Neutrophil (primary cell): ENCODE data around the gene ERMARD.
A peak's percentile ranks its signal among the peaks of the same experiment; 100 is the strongest.

Experiments
- H3K27ac ChIP-seq: fragments of 200-600 bp; sonication (generic); 2 replicates; pipeline ENCODE4 v1.5.1; 2016; ENCODE audit warnings: mild to moderate bottlenecking, moderate library complexity
- H3K27me3 ChIP-seq: fragments of 200-600 bp; sonication (generic); 2 replicates; pipeline ENCODE4 v1.6.0; 2016; ENCODE audit warnings: mild to moderate bottlenecking
- H3K36me3 ChIP-seq: fragments of 200-600 bp; sonication (generic); 2 replicates; pipeline ENCODE4 v1.5.1; 2017
- H3K4me1 ChIP-seq, 2 experiments: fragments of 200-600 bp in 1 of 2; sonication (generic) in 1 of 2; 1 replicate in 1 of 2; 2 replicates in 1 of 2; pipeline versions ENCODE4 v1.5.1 to v1.6.1; 2013 to 2016; ENCODE audit warnings: low read depth in 1 of 2, low read length in 1 of 2, mild to moderate bottlenecking in 1 of 2, moderate library complexity in 1 of 2; ENCODE audit not compliant: control insufficient read depth in 1 of 2, insufficient read depth in 1 of 2
- H3K4me3 ChIP-seq, 2 experiments: fragments of 200-600 bp in 1 of 2; sonication (generic) in 1 of 2; 1 replicate in 1 of 2; 2 replicates in 1 of 2; pipeline ENCODE4 v1.5.1; 2013 to 2016; ENCODE audit warnings: low read depth in 1 of 2, low read length in 1 of 2, mild to moderate bottlenecking in 1 of 2, moderate library complexity in 1 of 2
- H3K9me3 ChIP-seq: fragments of 200-600 bp; sonication (generic); 2 replicates; pipeline ENCODE4 v1.5.1; 2016
- CTCF ChIP-seq: fragments of 200-600 bp; sonication (generic); IDR thresholded peaks from 2 replicates; pipeline ENCODE4 v1.5.1; 2016; ENCODE audit warnings: antibody characterized with exemption

ERMARD gene

GRCh38 chr6:169751242-169752073 is at the start of gene ERMARD, which contains the start of gene DYNLT2:
TSS of gene ERMARD (plus strand) at chr6:169751622. CDS start at chr6:169751658, 36 bp downstream.
TSS of gene DYNLT2 (minus strand) at chr6:169751572. CDS start at chr6:169751458, 114 bp downstream.
- Histone ChIP-seq H3K27ac (peak within 1 kb of the TSS; percentile 83), H3K4me3 (peak within 1 kb of the TSS; percentile 81 to 84), H3K27me3 (no peaks in the 10 kb centered on the region), H3K4me1 (peaks cover 13 to 15% of the 10 kb centered on the region in 2 experiments), H3K9me3 (no peaks in the 10 kb centered on the region), H3K36me3 (no peaks in the 10 kb centered on the region)
- peak; percentile 50 for TF ChIP-seq CTCF

- Histone ChIP-seq H3K36me3 (no peaks in the 10 kb centered on the region), H3K27me3 (no peaks in the 10 kb centered on the region), H3K9me3 (no peaks in the 10 kb centered on the region), H3K4me3 (peak within 1 kb of the TSS; percentile 88 to 92), H3K4me1 (peaks cover 22 to 25% of the 10 kb centered on the region in 2 experiments), H3K27ac (peak within 1 kb of the TSS; percentile 85)
- TF ChIP-seq CTCF, result peak; percentile 23
Measured at GRCh38 chr6:169701954-169702839, 49.2 kb upstream of the ERMARD start, which contains the start of the genes C6orf120 and WDR27. TSS of gene C6orf120 (plus strand) at chr6:169702126. CDS start at chr6:169702460, 334 bp downstream. TSS of gene WDR27 (minus strand) at chr6:169702029. CDS start at chr6:169689005, 13,024 bp downstream.

GRCh38 chr6:169702840-169703246 is 48.6 kb upstream of the ERMARD start:
- H3K9me3 ChIP-seq, result no peaks in the 10 kb centered on the region
- TF ChIP-seq CTCF, result no peak
- peak overlapping the region; percentile 85 for H3K27ac ChIP-seq
- peaks cover 22 to 25% of the 10 kb centered on the region in 2 experiments for H3K4me1 ChIP-seq
- no peaks in the 10 kb centered on the region for H3K36me3 ChIP-seq
- H3K4me3 ChIP-seq, result peak overlapping the region; percentile 88 to 92
- H3K27me3 ChIP-seq, result no peaks in the 10 kb centered on the region

- Histone ChIP-seq H3K4me3 (no peak overlapping the region), H3K27ac (no peak overlapping the region), H3K4me1 (peaks cover 4 to 5% of the 10 kb centered on the region in 2 experiments), H3K9me3 (no peaks in the 10 kb centered on the region), H3K36me3 (peaks cover 10% of the 10 kb centered on the region), H3K27me3 (no peaks in the 10 kb centered on the region)
- no peak for TF ChIP-seq CTCF
Measured at GRCh38 chr6:169707772-169708171, 43.6 kb upstream of the ERMARD start.

GRCh38 chr6:169709293-169709692 is 42.1 kb upstream of the ERMARD start:
- Histone ChIP-seq H3K27me3 (no peaks in the 10 kb centered on the region), H3K36me3 (peaks cover 10% of the 10 kb centered on the region), H3K4me1 (no peaks in the 10 kb centered on the region), H3K4me3 (no peak overlapping the region), H3K9me3 (no peaks in the 10 kb centered on the region), H3K27ac (no peak overlapping the region)
- TF ChIP-seq CTCF, result no peak
